ENCODE measurements around the gene CHST15. TPM values are rescaled to one million over a fixed set of nuclear protein-coding genes. Genes with fewer than 3 reads are reported as not detected.

CHST15 gene
- total and polyA plus RNA-seq, 2 donors from 2014 or later = 2.8 to 39.7 TPM

DNA sequence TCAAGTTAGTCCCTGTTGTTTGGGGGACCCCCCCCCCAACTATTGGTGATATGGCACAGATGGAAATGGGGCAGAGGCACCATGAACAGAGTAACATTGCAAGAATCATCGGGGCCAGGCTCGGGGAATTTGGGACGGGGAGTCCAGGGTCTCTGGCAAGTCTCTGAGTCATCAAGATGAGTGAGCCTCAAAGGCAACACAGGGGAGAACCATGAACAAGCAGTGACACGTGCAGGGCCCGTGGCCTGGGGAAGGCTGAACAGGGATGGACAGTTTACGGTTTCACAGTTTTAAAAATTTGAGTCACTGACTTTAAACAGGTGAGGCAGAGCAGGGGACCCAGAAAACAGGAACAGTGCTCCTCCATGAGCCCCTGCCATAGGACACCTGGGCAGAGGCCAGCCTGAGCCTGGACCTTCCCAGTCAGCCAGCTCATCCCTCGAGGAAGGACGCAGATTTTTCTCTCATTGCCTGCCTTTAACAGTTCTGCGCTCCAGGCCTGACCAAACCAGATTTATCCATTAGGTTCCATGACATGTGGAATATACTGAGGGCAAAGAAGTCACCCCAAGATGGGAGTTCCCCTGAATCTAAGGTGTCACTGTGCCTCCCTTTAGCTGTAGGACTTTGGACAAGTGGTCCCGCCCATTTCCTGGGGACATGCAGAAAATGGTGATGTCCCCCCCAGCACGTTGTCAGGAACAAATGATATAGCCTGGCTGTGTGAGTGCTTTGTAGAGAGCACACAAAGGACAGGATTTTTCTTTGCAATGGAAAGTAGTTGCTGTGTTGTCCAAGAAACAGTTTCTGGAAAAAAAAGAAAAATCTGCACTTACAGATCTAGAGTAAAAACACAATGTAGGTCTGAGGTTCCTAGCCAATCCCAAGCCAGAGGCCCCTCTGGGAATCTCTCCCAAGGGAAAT is 23.8 kb downstream of the CHST15 start:
- H3K36me3 ChIP-seq (ENCODE audit: control insufficient read depth in 2 of 3, insufficient read depth in 3 of 3, low read length in 3 of 3) = no peaks in the 10 kb centered on the region
- FAIRE-seq (no peak), DNase-seq (no peak)
- TF ChIP-seq, protein P1, sequence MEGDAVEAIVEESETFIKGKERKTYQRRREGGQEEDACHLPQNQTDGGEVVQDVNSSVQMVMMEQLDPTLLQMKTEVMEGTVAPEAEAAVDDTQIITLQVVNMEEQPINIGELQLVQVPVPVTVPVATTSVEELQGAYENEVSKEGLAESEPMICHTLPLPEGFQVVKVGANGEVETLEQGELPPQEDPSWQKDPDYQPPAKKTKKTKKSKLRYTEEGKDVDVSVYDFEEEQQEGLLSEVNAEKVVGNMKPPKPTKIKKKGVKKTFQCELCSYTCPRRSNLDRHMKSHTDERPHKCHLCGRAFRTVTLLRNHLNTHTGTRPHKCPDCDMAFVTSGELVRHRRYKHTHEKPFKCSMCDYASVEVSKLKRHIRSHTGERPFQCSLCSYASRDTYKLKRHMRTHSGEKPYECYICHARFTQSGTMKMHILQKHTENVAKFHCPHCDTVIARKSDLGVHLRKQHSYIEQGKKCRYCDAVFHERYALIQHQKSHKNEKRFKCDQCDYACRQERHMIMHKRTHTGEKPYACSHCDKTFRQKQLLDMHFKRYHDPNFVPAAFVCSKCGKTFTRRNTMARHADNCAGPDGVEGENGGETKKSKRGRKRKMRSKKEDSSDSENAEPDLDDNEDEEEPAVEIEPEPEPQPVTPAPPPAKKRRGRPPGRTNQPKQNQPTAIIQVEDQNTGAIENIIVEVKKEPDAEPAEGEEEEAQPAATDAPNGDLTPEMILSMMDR (IDR thresholded peaks at IDR 0.05; ENCODE audit: borderline replicate concordance, extremely low read depth, insufficient read depth) = no peak
- intact Hi-C loops (cut with DNase I) = no loop called here
- H3K27ac ChIP-seq (ENCODE audit: low read depth in 2 of 2, low read length in 2 of 2) = no peak overlapping the region
- H3K4me1 ChIP-seq (ENCODE audit: control insufficient read depth in 2 of 3, insufficient read depth in 2 of 3, low read depth in 1 of 3, low read length in 3 of 3) = peaks cover 5 to 8% (median 6%) of the 10 kb centered on the region in 3 donors
- no peaks in the 10 kb centered on the region for H3K27me3 ChIP-seq (ENCODE audit: control insufficient read depth, insufficient read depth, low read length)
- no peak overlapping the region for H3K4me3 ChIP-seq (ENCODE audit: low read length in 3 of 3)
- no peak overlapping the region for H3K9ac ChIP-seq (ENCODE audit: low read length in 3 of 3)
- H3K9me3 ChIP-seq (ENCODE audit: control insufficient read depth in 2 of 3, insufficient read depth in 1 of 3, low read length in 3 of 3) = no peaks in the 10 kb centered on the region

DNA sequence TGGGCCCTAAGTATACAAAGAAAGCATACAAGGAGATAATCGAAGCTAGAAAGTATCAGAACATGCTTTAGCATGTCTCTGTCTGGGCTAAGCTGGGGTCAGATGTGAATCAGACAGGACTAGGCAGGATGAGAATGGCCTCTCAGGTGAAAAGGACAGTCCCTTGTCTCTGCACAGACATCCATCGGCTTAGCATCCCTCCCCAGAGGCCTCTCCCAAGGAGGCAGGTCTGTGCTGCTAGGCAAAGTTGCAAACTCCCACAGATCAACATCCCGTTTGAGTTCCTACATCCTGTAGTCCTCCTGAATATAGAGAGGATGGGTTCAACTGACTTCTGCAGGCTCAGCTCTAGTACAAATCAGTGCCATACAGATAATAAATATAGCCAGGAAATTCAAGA is 24.5 kb downstream of the CHST15 start:
- no peaks in the 10 kb centered on the region for H3K27me3 ChIP-seq (ENCODE audit: control insufficient read depth, insufficient read depth, low read length)
- no peak overlapping the region for H3K27ac ChIP-seq (ENCODE audit: low read depth in 2 of 2, low read length in 2 of 2)
- intact Hi-C loops (cut with DNase I) = no loop called here
- DNase-seq (no peak), FAIRE-seq (no peak)
- no peaks in the 10 kb centered on the region for H3K36me3 ChIP-seq (ENCODE audit: control insufficient read depth in 2 of 3, insufficient read depth in 3 of 3, low read length in 3 of 3)
- no peaks in the 10 kb centered on the region for H3K9me3 ChIP-seq (ENCODE audit: control insufficient read depth in 2 of 3, insufficient read depth in 1 of 3, low read length in 3 of 3)
- no peak overlapping the region for H3K9ac ChIP-seq (ENCODE audit: low read length in 3 of 3)
- H3K4me1 ChIP-seq (ENCODE audit: control insufficient read depth in 2 of 3, insufficient read depth in 2 of 3, low read depth in 1 of 3, low read length in 3 of 3) = peaks cover 5 to 11% (median 6%) of the 10 kb centered on the region in 3 donors
- H3K4me3 ChIP-seq (ENCODE audit: low read length in 3 of 3) = no peak overlapping the region
- TF ChIP-seq, protein P1 (IDR thresholded peaks at IDR 0.05; ENCODE audit: borderline replicate concordance, extremely low read depth, insufficient read depth) = no peak

DNA sequence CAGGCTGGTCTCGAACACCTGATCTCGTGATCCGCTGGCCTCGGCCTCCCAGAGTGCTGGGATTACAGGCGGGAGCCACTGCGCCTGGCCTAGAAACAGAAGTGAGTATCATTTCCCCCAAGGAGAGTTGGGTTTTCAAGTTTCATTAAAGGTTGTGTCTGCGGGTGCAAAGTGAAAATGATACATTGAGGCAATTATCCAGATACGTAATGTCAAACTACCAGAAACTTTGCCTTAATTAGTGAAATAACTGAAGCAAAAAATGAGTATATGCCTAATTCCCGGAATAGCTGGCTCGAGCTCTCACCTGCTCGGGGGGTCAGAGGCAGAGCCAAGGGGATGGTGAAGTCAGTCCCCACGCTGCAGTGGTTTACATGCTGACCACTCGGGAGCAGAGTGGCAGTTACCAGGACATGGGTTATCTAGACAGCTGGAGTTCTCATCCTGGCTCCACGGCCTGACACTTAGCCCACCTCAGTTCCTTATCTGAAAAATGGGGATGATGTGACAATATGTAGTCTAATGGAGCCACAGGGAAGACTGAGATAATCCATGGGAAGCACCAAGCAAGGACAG is 25.5 kb downstream of the CHST15 start:
- FAIRE-seq (no peak), DNase-seq (no peak)
- TF ChIP-seq, protein P1 (IDR thresholded peaks at IDR 0.05; ENCODE audit: borderline replicate concordance, extremely low read depth, insufficient read depth) = no peak
- Histone ChIP-seq H3K27me3 (ENCODE audit: control insufficient read depth, insufficient read depth, low read length) (no peaks in the 10 kb centered on the region), H3K27ac (ENCODE audit: low read depth in 2 of 2, low read length in 2 of 2) (no peak overlapping the region), H3K9me3 (ENCODE audit: control insufficient read depth in 2 of 3, insufficient read depth in 1 of 3, low read length in 3 of 3) (no peaks in the 10 kb centered on the region), H3K4me3 (ENCODE audit: low read length in 3 of 3) (no peak overlapping the region), H3K9ac (ENCODE audit: low read length in 3 of 3) (no peak overlapping the region), H3K4me1 (ENCODE audit: control insufficient read depth in 2 of 3, insufficient read depth in 2 of 3, low read depth in 1 of 3, low read length in 3 of 3) (peaks cover 5 to 11% (median 6%) of the 10 kb centered on the region in 3 donors), H3K36me3 (ENCODE audit: control insufficient read depth in 2 of 3, insufficient read depth in 3 of 3, low read length in 3 of 3) (no peaks in the 10 kb centered on the region)
- intact Hi-C loops (cut with DNase I) = no loop called here
